Mesenchymal stem cell (in vitro differentiated cells and primary cell): ENCODE measurements around the gene RUNX3.

ENCODE experiments used
- DNase-seq: peaks from one replicate; pipeline ENCODE4 v3.0.0-alpha.2; 2013
- H2AFZ ChIP-seq: one replicate; pipeline ENCODE4 v1.6.1; 2013; ENCODE audit warnings: low read depth, mild to moderate bottlenecking, control low read depth, inconsistent platforms, low read length, moderate library complexity
- H2AK5ac ChIP-seq: 2 replicates; pipeline ENCODE4 v1.6.1; 2013; ENCODE audit warnings: low read length, moderate library complexity, mild to moderate bottlenecking, inconsistent platforms; ENCODE audit not compliant: severe bottlenecking
- H2BK120ac ChIP-seq: one replicate; pipeline ENCODE4 v1.6.1; 2013; ENCODE audit warnings: low read depth, mild to moderate bottlenecking, inconsistent platforms, low read length, moderate library complexity
- H2BK12ac ChIP-seq, 2 experiments: one replicate each; pipeline ENCODE4 v1.6.1; 2013; ENCODE audit warnings: inconsistent platforms in 2 of 2, low read length in 2 of 2, mild to moderate bottlenecking in 2 of 2, moderate library complexity in 2 of 2, control low read depth in 1 of 2
- H2BK15ac ChIP-seq: one replicate; pipeline ENCODE4 v1.6.1; 2013; ENCODE audit warnings: mild to moderate bottlenecking, low read depth, inconsistent platforms; ENCODE audit not compliant: poor library complexity, severe bottlenecking
- H2BK5ac ChIP-seq: 2 replicates; pipeline ENCODE4 v1.6.1; 2013; ENCODE audit warnings: low read depth, mild to moderate bottlenecking, low read length, control low read depth, inconsistent platforms; ENCODE audit not compliant: poor library complexity, severe bottlenecking
- H3K14ac ChIP-seq, 2 experiments: one replicate each; pipeline ENCODE4 v1.6.1; 2013; ENCODE audit warnings: inconsistent platforms in 2 of 2, low read length in 2 of 2, control low read depth in 1 of 2, mild to moderate bottlenecking in 1 of 2, moderate library complexity in 1 of 2
- H3K18ac ChIP-seq, 2 experiments: one replicate each; pipeline ENCODE4 v1.6.1; 2013; ENCODE audit warnings: inconsistent platforms in 2 of 2, low read length in 2 of 2, control low read depth in 1 of 2, low read depth in 1 of 2, mild to moderate bottlenecking in 1 of 2
- H3K23ac ChIP-seq, 2 experiments: one replicate each; pipeline ENCODE4 v1.6.1; 2013; ENCODE audit warnings: inconsistent platforms in 2 of 2, low read length in 2 of 2, mild to moderate bottlenecking in 2 of 2, moderate library complexity in 2 of 2, control low read depth in 1 of 2
- H3K27ac ChIP-seq: 2 replicates; pipeline ENCODE4 v1.5.1; 2013; ENCODE audit warnings: mild to moderate bottlenecking, moderate library complexity, low read length, control low read depth, inconsistent platforms; ENCODE audit not compliant: poor library complexity, severe bottlenecking
- H3K27me3 ChIP-seq, 2 experiments: 2 replicates each; pipeline versions ENCODE4 v1.6.1 to v1.7.0; 2013; ENCODE audit warnings: low read length in 2 of 2, mild to moderate bottlenecking in 2 of 2, moderate library complexity in 2 of 2, control low read depth in 1 of 2, inconsistent platforms in 1 of 2; ENCODE audit not compliant: control insufficient read depth in 1 of 2, insufficient read depth in 1 of 2
- H3K36me3 ChIP-seq, 2 experiments: 2 replicates each; pipeline versions ENCODE4 v1.6.1 to v1.7.0; 2013; ENCODE audit warnings: low read length in 2 of 2, control low read depth in 1 of 2, inconsistent platforms in 1 of 2, low read depth in 1 of 2, mild to moderate bottlenecking in 1 of 2; ENCODE audit not compliant: insufficient read depth in 2 of 2, control insufficient read depth in 1 of 2
- H3K4ac ChIP-seq, 2 experiments: one replicate each; pipeline ENCODE4 v1.6.1; 2013; ENCODE audit warnings: inconsistent platforms in 2 of 2, low read length in 2 of 2, mild to moderate bottlenecking in 2 of 2, moderate library complexity in 2 of 2, control low read depth in 1 of 2, low read depth in 1 of 2
- H3K4me1 ChIP-seq: 2 replicates; pipeline ENCODE4 v1.6.1; 2013; ENCODE audit warnings: low read depth, low read length, control low read depth; ENCODE audit not compliant: control insufficient read depth, insufficient read depth
- H3K4me2 ChIP-seq: 2 replicates; pipeline ENCODE4 v1.6.1; 2013; ENCODE audit warnings: low read length, mild to moderate bottlenecking, inconsistent platforms; ENCODE audit not compliant: poor library complexity, severe bottlenecking
- H3K4me3 ChIP-seq, 2 experiments: 2 replicates each; pipeline versions ENCODE4 v1.5.1 to v1.7.0; 2013; ENCODE audit warnings: low read length in 2 of 2, mild to moderate bottlenecking in 2 of 2, control low read depth in 1 of 2, low read depth in 1 of 2; ENCODE audit not compliant: insufficient read depth in 1 of 2
- H3K79me1 ChIP-seq: replicated peaks from 2 replicates; pipeline ENCODE4 v1.6.1; 2013; ENCODE audit warnings: mild to moderate bottlenecking, control low read depth, low read length, inconsistent platforms; ENCODE audit not compliant: poor library complexity, severe bottlenecking
- H3K9ac ChIP-seq: 2 replicates; pipeline ENCODE4 v1.7.0; 2013; ENCODE audit warnings: mild to moderate bottlenecking, low read length, moderate library complexity
- H3K9me3 ChIP-seq: 2 replicates; pipeline ENCODE4 v1.7.0; 2013; ENCODE audit warnings: mild to moderate bottlenecking, low read length; ENCODE audit not compliant: control insufficient read depth
- H4K8ac ChIP-seq: one replicate; pipeline ENCODE4 v1.6.1; 2013; ENCODE audit warnings: inconsistent platforms, mild to moderate bottlenecking, low read length, moderate library complexity
- H4K91ac ChIP-seq: one replicate; pipeline ENCODE4 v1.6.1; 2013; ENCODE audit warnings: mild to moderate bottlenecking, low read length, inconsistent platforms
- WGBS: methylation state at CpG from one replicate; pipeline ENCODE4 v1.1.7; 2013; ENCODE audit warnings: mixed read lengths; 5-methylcytosine and 5-hydroxymethylcytosine counted together

The RUNX3 gene

DNA sequence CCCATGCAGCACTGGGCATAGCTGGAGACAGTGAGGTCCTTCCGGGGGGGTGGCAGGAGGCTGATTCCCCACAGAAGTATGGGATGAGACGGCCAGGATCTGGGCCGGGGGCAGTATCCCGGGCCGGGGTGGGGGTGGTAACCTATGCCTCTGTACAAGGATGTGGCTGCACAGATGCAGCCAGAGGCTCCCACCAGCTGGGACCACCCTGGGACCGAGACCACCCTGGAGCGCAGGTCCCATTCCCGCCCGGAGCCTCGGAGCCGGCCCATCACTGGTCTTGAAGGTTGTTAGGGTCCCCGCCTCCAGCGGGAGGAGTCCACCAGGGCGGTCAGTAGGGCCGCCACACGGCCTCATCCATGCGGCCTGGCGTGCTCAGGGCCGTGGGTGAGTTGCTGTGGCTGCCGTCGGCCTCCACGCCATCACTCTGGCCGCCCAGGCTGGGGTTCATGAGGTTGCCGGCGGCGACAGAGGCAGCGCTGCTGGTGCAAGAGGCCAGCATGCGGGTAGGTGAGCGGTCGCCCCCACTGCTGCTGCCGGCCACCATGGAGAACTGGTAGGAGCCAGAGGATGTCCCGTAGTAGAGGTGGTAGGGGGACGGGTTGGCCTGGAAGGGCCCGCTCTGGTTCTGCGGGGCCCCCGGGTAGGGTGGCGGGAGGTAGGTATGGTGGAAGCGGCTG lies 28.1 kb downstream of the RUNX3 start:
- H2BK12ac ChIP-seq, result no peak overlapping the region
- no peak overlapping the region for H3K27ac ChIP-seq
- no peaks in the 10 kb centered on the region for H3K9me3 ChIP-seq
- H2AFZ ChIP-seq, result no peak overlapping the region
- no peak overlapping the region for H3K9ac ChIP-seq
- no peak overlapping the region for H3K18ac ChIP-seq
- no peak overlapping the region for H4K8ac ChIP-seq
- H2BK5ac ChIP-seq, result no peak overlapping the region
- no peak overlapping the region for H4K91ac ChIP-seq
- no peak overlapping the region for H3K4me3 ChIP-seq
- H3K36me3 ChIP-seq, result no peaks in the 10 kb centered on the region
- no peak overlapping the region for H2AK5ac ChIP-seq
- no peak overlapping the region for H2BK120ac ChIP-seq
- H3K4me2 ChIP-seq, result no peak overlapping the region
- no peaks in the 10 kb centered on the region for H3K4me1 ChIP-seq
- H3K23ac ChIP-seq, result no peak overlapping the region
- no peak overlapping the region for H3K4ac ChIP-seq
- 95% methylated on average over 38 of the region's 38 CpGs for WGBS
- H3K27me3 ChIP-seq, result peaks cover 71 to 73% of the 10 kb centered on the region in 2 experiments
- no peak overlapping the region for H3K14ac ChIP-seq
- H2BK15ac ChIP-seq, result no peak overlapping the region
- DNase-seq, result no peak
- no peaks in the 10 kb centered on the region for H3K79me1 ChIP-seq

GRCh38 chr1:24900985-24901781 lies 28.9 kb downstream of the RUNX3 start:
- no peak overlapping the region for H2BK12ac ChIP-seq
- H2AK5ac ChIP-seq, result no peak overlapping the region
- H2BK120ac ChIP-seq, result no peak overlapping the region
- no peak overlapping the region for H2BK5ac ChIP-seq
- H3K23ac ChIP-seq, result no peak overlapping the region
- H3K9ac ChIP-seq, result no peak overlapping the region
- no peak overlapping the region for H4K8ac ChIP-seq
- no peak for DNase-seq
- H3K79me1 ChIP-seq, result no peaks in the 10 kb centered on the region
- H3K4ac ChIP-seq, result no peak overlapping the region
- H3K18ac ChIP-seq, result no peak overlapping the region
- no peak overlapping the region for H2BK15ac ChIP-seq
- H4K91ac ChIP-seq, result no peak overlapping the region
- no peaks in the 10 kb centered on the region for H3K4me1 ChIP-seq
- H3K9me3 ChIP-seq, result no peaks in the 10 kb centered on the region
- H3K36me3 ChIP-seq, result no peaks in the 10 kb centered on the region
- no peak overlapping the region for H3K4me3 ChIP-seq
- no peak overlapping the region for H3K4me2 ChIP-seq
- no peak overlapping the region for H3K27ac ChIP-seq
- no peak overlapping the region for H3K14ac ChIP-seq
- peaks cover 67 to 78% of the 10 kb centered on the region in 2 experiments for H3K27me3 ChIP-seq
- 92% methylated on average over 12 of the region's 12 CpGs for WGBS
- H2AFZ ChIP-seq, result no peak overlapping the region

DNA sequence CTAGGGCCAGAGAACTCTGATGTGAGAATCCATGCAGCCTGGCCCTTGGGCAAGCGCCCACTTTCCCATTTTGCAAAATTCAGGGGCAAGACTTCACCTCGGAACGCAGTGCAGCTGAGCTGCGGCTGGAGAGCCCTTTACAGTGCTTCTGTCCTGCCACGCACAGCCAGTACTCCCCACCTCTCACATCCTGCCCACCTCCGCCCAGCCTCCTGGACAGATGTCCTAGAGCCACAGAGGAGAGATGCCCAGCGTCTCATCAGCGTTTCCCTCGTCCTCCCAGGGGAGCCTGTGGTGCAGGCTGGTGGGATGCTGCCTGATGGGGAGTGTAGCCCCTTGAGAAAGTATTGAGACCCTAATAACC lies 29.6 kb downstream of the RUNX3 start:
- Histone ChIP-seq H4K91ac (no peak overlapping the region), H3K18ac (no peak overlapping the region), H3K23ac (no peak overlapping the region), H2AK5ac (no peak overlapping the region), H2BK120ac (no peak overlapping the region), H3K36me3 (no peaks in the 10 kb centered on the region), H3K14ac (no peak overlapping the region), H2AFZ (no peak overlapping the region), H3K9ac (no peak overlapping the region), H2BK12ac (no peak overlapping the region), H3K27ac (no peak overlapping the region), H3K9me3 (no peaks in the 10 kb centered on the region), H2BK15ac (no peak overlapping the region), H3K4me3 (no peak overlapping the region), H3K27me3 (peaks cover 67 to 82% of the 10 kb centered on the region in 2 experiments), H4K8ac (no peak overlapping the region), H3K4me2 (no peak overlapping the region), H3K4ac (no peak overlapping the region), H3K79me1 (no peaks in the 10 kb centered on the region), H2BK5ac (no peak overlapping the region), H3K4me1 (no peaks in the 10 kb centered on the region)
- whole genome bisulfite sequencing, result 97% methylated on average over 4 of the region's 9 CpGs
- no peak for DNase-seq

DNA sequence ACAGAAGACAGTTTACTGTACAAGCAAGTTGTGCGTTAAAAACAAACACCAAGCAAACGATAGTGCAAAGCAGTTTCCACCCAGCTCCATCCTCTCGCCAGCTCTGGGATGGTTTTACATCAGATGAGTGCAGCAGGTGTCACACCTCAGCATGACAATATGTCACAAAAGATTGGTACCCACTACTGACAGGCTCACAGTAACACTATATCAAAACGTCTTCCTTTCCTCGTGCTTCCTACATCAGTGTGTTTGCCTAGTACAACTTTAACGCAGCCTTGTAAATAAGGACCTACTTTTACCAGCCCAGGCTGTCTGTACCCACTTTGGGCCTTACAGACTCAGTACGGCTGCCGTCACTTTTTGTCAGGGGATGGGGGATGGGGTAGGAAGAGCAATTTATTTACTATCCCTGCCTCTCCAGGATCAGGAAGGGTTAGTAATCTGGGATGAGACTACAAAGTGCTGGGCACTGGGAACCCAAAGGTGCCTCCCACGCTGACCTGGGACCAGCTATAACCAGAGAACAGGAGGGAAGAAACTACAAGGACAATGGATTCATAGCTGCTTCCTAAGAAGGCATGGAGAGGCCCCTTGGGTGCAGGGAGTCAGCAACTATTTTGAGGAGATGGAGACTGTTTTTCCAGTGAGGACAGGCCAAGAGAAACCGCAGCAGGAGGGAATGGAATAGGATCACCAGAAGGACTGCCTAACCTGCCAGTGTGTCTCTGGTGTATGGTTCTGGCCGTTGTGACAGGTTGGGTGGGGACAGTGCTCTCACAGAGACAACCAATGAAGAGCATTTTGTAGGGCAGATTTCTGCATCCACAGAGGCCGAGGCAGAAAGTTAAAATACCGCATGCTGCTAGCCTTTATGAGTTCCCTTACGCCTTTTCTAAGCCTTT lies 30.2 kb downstream of the RUNX3 start:
- no peak overlapping the region for H4K91ac ChIP-seq
- no peak overlapping the region for H4K8ac ChIP-seq
- H3K4ac ChIP-seq, result no peak overlapping the region
- H3K4me1 ChIP-seq, result no peaks in the 10 kb centered on the region
- no peaks in the 10 kb centered on the region for H3K79me1 ChIP-seq
- no peaks in the 10 kb centered on the region for H3K36me3 ChIP-seq
- H2AK5ac ChIP-seq, result no peak overlapping the region
- no peak overlapping the region for H3K4me2 ChIP-seq
- no peak overlapping the region for H3K23ac ChIP-seq
- H3K4me3 ChIP-seq, result no peak overlapping the region
- peaks cover 61 to 76% of the 10 kb centered on the region in 2 experiments for H3K27me3 ChIP-seq
- DNase-seq, result no peak
- H3K27ac ChIP-seq, result no peak overlapping the region
- no peaks in the 10 kb centered on the region for H3K9me3 ChIP-seq
- H2BK5ac ChIP-seq, result no peak overlapping the region
- no peak overlapping the region for H3K18ac ChIP-seq
- peak overlapping the region; percentile 62 for H2AFZ ChIP-seq
- no peak overlapping the region for H3K9ac ChIP-seq
- WGBS, result 80% methylated on average over 14 of the region's 14 CpGs
- H3K14ac ChIP-seq, result no peak overlapping the region
- no peak overlapping the region for H2BK12ac ChIP-seq
- H2BK15ac ChIP-seq, result no peak overlapping the region
- no peak overlapping the region for H2BK120ac ChIP-seq
